ENCODE measurements around the gene C15orf40.
"Not testable (repeated sequence)": the region's sequence is repeated elsewhere in the genome, so short reads cannot be mapped to it uniquely, and the experiment has no call there.

Gene C15orf40

DNA sequence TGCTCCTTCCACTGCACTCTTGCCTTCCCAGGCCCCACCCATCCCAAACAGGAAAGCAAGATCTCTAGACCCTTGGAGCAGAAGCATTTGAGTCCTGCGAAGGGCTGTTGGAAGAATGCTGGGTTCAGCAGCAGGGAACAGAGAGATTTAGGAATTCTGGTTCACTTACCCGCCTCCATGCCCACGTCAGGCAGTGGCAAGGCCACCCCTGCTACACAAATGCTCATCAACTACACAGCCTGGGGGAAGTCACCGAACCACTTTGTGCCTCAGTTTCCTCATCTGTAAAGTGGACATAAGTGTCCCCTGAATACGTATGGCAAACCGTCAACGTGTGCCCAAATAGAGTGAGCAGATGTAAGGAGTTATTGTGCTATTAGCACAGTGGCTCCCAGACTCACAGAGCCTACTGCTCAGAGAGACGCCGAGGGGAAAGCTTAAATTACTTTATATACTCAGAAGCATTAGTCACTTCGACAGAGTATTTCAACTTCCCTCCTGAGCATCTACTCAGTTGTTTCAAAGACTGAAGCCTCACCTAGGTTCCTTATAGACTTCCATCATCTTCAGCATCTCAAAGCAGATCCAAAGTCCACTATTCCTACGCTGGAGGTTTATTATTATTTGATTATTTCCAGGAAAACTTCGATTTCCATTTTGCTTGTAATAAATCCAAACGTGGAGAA is 59.8 kb downstream of the C15orf40 start:
- DNase-seq, result no peak

DNA sequence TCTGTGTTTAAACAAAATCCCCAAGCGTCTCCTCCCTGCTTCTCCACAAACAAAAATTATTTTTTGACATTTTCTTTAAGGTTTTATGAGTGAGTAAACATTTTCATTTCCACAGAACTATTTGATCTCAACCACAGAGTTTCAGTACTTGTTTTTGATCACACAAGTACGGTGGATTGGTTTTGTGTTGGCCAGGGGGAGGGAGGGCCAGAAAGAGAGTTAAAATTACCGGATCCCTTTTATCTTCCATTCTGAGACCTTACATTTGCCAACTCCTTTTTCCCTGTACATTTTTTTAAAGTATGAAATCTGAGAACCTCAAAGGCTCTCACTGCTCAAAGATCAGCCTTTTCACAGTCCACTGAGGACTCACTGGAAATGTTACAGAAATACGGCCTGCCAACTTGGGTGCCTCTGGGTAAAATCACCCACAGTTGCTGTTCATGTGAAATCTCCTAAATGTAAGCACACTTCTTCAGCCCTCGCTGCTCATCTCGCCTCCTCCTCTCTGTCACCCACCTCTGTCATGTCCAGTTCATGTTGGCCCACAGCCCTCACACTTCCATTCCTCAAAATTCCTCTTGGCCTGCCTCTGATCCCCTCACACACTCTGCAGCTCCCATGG is 60.6 kb downstream of the C15orf40 start:
- peak; percentile 21 for DNase-seq

DNA sequence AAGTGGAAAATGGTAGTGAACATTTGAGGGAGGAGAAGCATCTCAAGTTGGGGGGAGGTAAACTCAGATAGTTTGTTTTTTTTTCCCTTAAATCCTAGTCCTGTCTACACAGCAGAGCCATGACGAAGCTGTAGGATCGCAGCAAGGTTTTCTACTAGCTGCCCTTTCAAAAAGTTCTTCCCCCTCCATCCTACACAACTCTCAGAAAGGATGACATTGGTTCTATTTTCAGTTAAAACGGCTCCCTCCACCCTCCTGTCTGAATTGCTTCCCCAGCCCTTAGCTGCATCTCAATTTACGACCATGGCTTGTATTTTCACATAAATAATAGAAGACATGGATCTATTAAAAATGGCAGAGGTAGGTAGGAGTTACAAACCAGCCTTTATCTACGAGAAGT is 61.1 kb downstream of the C15orf40 start:
- DNase-seq, result no peak

DNA sequence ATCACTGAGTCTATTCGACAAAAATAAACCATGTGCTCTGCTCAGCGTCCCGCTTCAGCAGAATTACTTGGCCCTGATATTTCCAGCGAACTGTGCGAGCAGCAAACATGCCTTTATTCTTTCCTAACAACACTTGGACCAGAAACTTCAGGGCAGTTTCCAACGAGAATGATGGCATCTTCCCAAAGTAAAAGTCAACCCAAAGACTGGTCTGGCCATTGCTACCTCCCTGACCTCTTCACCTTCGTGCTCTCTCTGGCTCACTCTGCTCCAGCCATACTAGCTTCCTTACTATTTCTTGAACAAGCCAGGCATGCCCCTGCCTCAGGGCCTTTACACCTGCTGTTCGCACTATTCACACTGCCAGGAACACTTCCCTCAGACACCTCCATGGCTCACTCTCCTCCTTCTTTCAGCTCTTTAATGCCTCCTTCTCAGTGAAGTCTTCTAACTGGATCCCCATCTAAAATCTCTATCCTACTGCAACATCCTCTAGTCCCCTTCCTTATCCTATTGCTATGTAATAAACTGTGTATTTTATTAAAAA is 65.2 kb downstream of the C15orf40 start:
- DNase-seq, result no peak

DNA sequence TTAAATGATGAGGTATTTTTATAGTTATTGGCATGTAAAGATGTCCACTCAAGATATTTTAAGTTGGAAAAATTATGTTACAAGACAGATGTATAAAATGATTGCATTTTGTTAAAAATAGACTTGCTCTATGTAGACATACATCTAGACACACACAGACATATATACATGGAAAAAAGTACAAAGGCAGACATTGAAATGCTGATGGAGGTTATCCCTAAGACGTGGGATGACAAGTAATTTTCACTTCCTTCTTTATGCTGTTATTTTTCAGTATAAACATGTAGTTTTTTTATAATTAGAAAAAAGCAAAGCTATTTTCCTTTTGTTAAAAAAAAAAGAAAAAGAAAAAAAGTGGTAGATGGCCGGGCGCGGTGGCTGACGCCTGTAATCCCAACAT is 66.1 kb downstream of the C15orf40 start:
- DNase-seq, result no peak

DNA sequence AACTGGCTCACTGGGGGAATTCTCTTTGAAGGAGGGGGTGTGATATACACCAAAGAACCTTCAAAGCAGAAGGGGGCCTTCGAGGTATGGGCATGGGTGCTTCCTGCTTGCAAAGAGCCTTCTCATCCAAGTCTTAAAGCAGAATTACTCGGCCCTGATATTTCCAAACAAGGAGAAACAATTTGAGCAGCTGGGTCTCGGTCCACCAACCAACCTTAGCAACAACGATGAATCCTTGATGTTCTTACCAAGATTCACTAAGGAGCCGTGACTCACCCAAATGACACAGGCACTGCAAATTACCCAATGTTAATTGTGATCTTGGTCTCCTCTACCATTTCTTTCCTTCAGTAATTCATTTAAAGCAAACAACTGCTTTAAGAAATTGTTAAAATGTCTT is 66.6 kb downstream of the C15orf40 start:
- DNase-seq, result no peak

DNA sequence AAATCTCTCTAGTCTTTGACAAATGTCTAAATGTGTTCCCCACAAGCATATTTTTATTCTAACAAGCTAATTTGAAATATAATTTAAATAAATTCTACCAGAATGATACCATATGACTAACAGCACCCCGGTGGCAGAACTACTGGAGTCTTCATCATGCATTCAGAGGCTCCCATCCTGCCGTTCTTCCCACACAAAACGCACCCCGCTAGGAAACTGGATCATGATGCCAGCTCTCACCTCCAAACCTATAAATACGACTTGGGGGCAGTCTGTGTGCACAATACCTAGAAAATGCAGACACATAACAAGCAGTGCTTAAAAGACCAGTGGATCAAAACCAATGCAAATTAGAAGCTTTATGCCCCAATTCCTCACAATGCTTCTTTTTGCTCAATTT is 67.4 kb downstream of the C15orf40 start:
- DNase-seq, result no peak

DNA sequence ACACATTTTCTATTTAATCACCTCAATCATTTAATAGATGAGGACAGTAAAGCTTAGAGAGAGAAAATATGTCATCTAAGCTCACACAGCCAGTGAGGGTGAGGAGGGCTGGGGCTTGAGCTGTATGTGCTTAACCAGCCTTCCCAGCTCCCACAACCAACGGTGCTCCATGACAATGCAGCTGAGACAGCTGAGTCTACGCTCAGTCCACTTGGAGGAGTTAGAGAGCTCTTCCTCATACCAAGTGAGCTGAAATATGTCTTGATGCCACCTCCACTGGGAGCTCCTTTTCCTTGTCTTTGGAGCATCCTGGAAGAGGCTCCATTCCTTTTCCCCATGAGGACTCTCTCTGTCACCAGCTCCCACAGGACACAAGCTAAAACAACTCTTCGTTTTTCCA is 68.3 kb downstream of the C15orf40 start:
- no peak for DNase-seq

DNA sequence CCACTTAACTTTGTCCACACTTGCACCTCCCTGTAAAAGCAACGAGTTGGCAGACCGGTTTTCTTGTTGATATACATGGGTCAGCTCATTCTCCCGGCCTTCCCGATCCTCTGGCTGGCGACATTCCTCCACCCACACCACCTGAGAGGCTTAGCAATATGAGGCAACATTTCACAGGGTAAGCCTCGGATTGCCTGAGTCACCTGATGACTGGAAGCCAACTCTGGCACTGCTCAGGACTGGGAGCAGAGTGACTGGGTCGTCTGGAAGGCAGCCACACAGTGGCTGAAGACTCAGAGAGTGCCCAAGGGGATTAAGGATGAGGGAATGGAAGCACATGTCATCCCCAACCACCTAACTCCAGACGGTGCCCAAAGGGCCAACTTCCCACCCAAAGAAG is 68.7 kb downstream of the C15orf40 start:
- DNase-seq, result no peak

DNA sequence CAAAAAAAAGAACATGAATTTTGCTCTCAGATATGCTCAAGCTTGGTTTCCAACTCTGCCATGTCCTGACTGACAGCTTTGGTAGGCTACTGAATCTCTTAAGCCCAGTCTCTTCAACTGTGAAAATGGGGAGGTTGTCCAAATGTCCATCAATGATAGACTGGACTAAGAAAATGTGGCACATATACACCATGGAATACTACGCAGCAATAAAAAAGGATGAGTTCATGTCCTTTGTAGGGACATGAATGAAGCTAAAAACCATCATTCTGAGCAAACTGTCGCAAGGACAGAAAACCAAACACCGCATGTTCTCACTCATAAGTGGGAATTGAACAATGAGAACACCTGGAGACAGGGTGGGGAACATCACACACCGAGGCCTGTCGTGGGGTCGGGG is 71.8 kb downstream of the C15orf40 start:
- DNase-seq, result not testable (repeated sequence)
